ENCODE data around the gene TIPARP. TPM values are rescaled to one million over a fixed set of nuclear protein-coding genes. Genes with fewer than 3 reads are reported as not detected.

Gene TIPARP
- polyA plus RNA-seq, 1 experiment = 25.1 TPM

DNA sequence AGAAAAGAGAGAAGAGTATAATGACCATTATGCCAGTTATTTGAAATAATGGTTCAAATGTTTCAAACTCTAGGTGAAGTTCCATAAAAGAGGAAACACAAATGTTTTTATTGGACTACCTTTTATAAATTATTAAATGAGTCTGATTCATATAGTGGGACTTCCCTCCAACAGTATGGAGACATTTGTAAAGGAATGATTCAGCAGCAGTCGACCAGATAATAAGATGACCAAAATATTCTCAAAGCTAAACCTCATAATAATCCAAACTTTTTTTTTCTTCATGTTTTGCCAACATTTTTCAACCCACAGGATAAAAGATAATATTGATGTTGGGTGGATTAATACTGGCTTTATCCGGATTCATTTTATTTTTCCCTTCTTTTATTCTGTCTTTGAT, 18.8 kb downstream of the TIPARP start:
- H3K27ac ChIP-seq (ENCODE audit: low read depth, low read length) = no peak overlapping the region
- no peak for TF ChIP-seq CTCF (IDR thresholded peaks at IDR 0.05; ENCODE audit: low read depth, low read length)
- POLR2A ChIA-PET = no interaction called here
- no peaks in the 10 kb centered on the region for H3K9me3 ChIP-seq (ENCODE audit: control insufficient read depth, insufficient read depth, low read length)
- CTCF ChIA-PET = interaction anchor here (1.5 kb wide), 1 partner anchor 17 kb away, joined by 3 read pairs; no protein-coding TSS in a partner anchor
- H3K27me3 ChIP-seq (ENCODE audit: control insufficient read depth, insufficient read depth, low read length) = no peaks in the 10 kb centered on the region
- no peak for DNase-seq (ENCODE audit: low read depth, low spot score)
- H3K4me3 ChIP-seq (ENCODE audit: low read depth, low read length) = no peak overlapping the region

GRCh38 chr3:156694536-156694935, 20.1 kb downstream of the TIPARP start:
- ChIA-PET CTCF (interaction anchor here (1.5 to 1.6 kb wide), 2 partner anchors 19 to 443 kb away, joined by 3 to 6 read pairs; no protein-coding TSS in a partner anchor), POLR2A (no interaction called here)
- H3K9me3 ChIP-seq (ENCODE audit: control insufficient read depth, insufficient read depth, low read length) = no peaks in the 10 kb centered on the region
- H3K4me3 ChIP-seq (ENCODE audit: low read depth, low read length) = no peak overlapping the region
- no peaks in the 10 kb centered on the region for H3K27me3 ChIP-seq (ENCODE audit: control insufficient read depth, insufficient read depth, low read length)
- H3K27ac ChIP-seq (ENCODE audit: low read depth, low read length) = no peak overlapping the region
- TF ChIP-seq CTCF (IDR thresholded peaks at IDR 0.05; ENCODE audit: low read depth, low read length) = no peak
- DNase-seq (ENCODE audit: low read depth, low spot score) = no peak

- no peak for TF ChIP-seq CTCF (IDR thresholded peaks at IDR 0.05; ENCODE audit: low read depth, low read length)
- Histone ChIP-seq H3K4me3 (ENCODE audit: low read depth, low read length) (no peak overlapping the region), H3K27me3 (ENCODE audit: control insufficient read depth, insufficient read depth, low read length) (no peaks in the 10 kb centered on the region), H3K27ac (ENCODE audit: low read depth, low read length) (no peak overlapping the region), H3K9me3 (ENCODE audit: control insufficient read depth, insufficient read depth, low read length) (no peaks in the 10 kb centered on the region)
- CTCF ChIA-PET = interaction anchor here (1.4 to 1.5 kb wide), 2 partner anchors 387 to 435 kb away, joined by 4 to 9 read pairs; no protein-coding TSS in a partner anchor
- POLR2A ChIA-PET = interaction anchor here (0.7 kb wide), 1 partner anchor 28 kb away, joined by 4 read pairs; the partner anchor contains the start of gene TIPARP
- DNase-seq (ENCODE audit: low read depth, low spot score) = no peak
Measured at GRCh38 chr3:156702367-156702766, 28.0 kb downstream of the TIPARP start.

GRCh38 chr3:156704370-156705036, 30.1 kb downstream of the TIPARP start:
- no peak overlapping the region for H3K27ac ChIP-seq (ENCODE audit: low read depth, low read length)
- no peaks in the 10 kb centered on the region for H3K9me3 ChIP-seq (ENCODE audit: control insufficient read depth, insufficient read depth, low read length)
- TF ChIP-seq CTCF (IDR thresholded peaks at IDR 0.05; ENCODE audit: low read depth, low read length) = no peak
- ChIA-PET POLR2A (no interaction called here), CTCF (no interaction called here)
- no peaks in the 10 kb centered on the region for H3K27me3 ChIP-seq (ENCODE audit: control insufficient read depth, insufficient read depth, low read length)
- no peak for DNase-seq (ENCODE audit: low read depth, low spot score)
- no peak overlapping the region for H3K4me3 ChIP-seq (ENCODE audit: low read depth, low read length)

GRCh38 chr3:156705761-156706616, 31.6 kb downstream of the TIPARP start:
- ChIA-PET CTCF (no interaction called here), POLR2A (no interaction called here)
- no peak for DNase-seq (ENCODE audit: low read depth, low spot score)
- Histone ChIP-seq H3K27me3 (ENCODE audit: control insufficient read depth, insufficient read depth, low read length) (no peaks in the 10 kb centered on the region), H3K4me3 (ENCODE audit: low read depth, low read length) (no peak overlapping the region), H3K9me3 (ENCODE audit: control insufficient read depth, insufficient read depth, low read length) (no peaks in the 10 kb centered on the region), H3K27ac (ENCODE audit: low read depth, low read length) (no peak overlapping the region)
- TF ChIP-seq CTCF (IDR thresholded peaks at IDR 0.05; ENCODE audit: low read depth, low read length) = no peak
